Measurements from ENCODE around the gene PPP1R9A.

Gene PPP1R9A

DNA sequence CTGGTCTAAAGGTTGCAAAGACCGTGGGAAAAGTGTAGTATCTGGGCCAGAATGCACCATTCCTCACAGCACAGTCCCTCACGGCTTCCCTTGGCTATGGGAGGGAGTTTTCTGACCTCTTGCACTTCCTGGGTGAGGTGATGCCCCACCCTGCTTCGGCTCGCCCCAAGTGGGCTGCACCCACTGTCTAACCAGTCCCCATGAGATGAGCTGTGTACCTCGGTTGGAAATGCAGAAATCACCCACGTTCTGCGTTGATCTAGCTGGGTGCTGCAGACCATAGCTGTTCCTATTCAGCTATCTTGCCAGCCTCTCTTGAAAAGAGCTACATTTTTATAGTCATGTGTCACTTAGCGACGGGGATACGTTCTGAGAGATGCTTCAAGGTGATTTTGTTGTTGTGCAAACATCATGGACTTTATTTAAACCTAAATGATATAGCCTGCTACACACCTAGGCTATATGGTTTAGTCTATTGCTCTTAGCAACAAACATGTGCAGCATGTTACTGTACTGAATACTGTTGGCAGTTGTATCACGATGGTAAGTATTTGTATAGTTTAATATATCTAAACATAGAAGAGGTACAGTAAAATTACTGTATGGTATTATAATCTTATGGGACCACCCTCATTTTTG is 120.0 kb downstream of the PPP1R9A start:
- ATAC-seq: no peak
- TF ChIP-seq ZFP3 (CRISPR knock-in tag; IDR thresholded peaks at IDR 0.05) (no peak), BACH2 (CRISPR knock-in tag; IDR thresholded peaks at IDR 0.05; ENCODE audit: borderline replicate concordance) (no peak), ESRRG (CRISPR knock-in tag; IDR thresholded peaks at IDR 0.05) (no peak), SNAI2 (CRISPR knock-in tag; IDR thresholded peaks at IDR 0.05) (no peak)
- TF ChIP-seq, protein P1, sequence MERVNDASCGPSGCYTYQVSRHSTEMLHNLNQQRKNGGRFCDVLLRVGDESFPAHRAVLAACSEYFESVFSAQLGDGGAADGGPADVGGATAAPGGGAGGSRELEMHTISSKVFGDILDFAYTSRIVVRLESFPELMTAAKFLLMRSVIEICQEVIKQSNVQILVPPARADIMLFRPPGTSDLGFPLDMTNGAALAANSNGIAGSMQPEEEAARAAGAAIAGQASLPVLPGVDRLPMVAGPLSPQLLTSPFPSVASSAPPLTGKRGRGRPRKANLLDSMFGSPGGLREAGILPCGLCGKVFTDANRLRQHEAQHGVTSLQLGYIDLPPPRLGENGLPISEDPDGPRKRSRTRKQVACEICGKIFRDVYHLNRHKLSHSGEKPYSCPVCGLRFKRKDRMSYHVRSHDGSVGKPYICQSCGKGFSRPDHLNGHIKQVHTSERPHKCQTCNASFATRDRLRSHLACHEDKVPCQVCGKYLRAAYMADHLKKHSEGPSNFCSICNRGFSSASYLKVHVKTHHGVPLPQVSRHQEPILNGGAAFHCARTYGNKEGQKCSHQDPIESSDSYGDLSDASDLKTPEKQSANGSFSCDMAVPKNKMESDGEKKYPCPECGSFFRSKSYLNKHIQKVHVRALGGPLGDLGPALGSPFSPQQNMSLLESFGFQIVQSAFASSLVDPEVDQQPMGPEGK (CRISPR knock-in tag; IDR thresholded peaks at IDR 0.05; ENCODE audit: borderline replicate concordance): no peak

DNA sequence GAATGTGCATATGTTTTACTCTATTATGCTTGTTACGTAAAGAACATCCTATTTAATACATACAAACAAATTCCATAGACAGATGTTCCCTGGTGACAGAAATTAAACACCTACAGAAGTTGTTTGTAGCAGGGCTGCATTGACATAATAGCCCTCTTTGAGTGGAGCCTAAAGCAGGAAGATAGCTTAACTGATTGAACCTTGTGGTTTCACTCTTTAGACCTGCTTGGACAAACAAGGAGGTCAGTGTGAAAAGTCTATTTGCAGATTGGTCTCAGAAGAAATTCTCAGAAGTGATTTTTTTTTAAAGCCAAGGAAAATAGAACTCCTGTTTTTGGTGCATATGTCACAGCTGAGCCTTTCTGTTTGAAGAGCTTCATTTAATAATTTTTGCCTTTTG is 121.3 kb downstream of the PPP1R9A start:
- TF ChIP-seq TCF4 (CRISPR knock-in tag; IDR thresholded peaks at IDR 0.05; ENCODE audit: borderline replicate concordance): no peak
- no peak for ATAC-seq

DNA sequence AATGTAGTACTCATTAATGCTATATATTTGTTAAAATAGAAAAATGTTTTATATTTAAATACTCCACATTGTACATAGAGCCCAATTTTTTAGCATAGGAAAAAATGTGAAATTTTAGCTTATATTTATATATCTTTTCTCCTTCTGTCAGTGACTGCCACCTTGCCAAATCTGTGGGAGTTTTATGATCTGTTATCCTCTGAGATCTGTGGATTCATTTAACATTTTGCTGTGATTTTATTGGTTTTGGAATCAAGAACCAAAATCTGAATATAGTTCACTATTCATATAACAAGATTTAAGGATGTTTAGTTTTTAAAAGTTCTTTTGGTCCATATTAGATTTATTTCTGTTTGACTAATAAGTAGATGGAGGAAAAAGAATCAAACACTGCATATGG is 127.9 kb downstream of the PPP1R9A start:
- TF ChIP-seq ESRRG (CRISPR knock-in tag; IDR thresholded peaks at IDR 0.05) (no peak), ZFP30 (CRISPR knock-in tag; IDR thresholded peaks at IDR 0.05) (no peak), ZNF8 (CRISPR knock-in tag; IDR thresholded peaks at IDR 0.05) (no peak)
- no peak for ATAC-seq

DNA sequence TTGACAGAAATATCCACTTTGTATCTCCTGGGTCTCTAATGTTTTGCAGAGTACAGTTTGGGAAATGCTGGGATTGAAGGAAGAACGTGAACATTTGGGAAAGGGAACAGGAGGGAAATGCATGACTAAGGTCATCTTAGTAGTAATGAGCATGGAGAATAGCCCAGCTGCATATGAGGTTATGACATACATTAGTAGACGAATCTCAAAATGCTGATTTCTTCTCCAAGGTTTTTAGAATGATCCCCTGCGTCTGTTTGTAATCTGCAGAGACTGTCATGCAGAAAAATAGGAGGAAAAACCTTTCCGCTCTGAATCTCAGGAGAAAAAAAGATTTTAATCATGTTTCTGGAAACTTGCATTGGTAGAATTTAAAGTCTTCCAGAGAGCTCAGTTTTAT is 133.6 kb downstream of the PPP1R9A start:
- TF ChIP-seq PPARA (CRISPR knock-in tag; IDR thresholded peaks at IDR 0.05; ENCODE audit: borderline replicate concordance): no peak
- no peak for ATAC-seq

DNA sequence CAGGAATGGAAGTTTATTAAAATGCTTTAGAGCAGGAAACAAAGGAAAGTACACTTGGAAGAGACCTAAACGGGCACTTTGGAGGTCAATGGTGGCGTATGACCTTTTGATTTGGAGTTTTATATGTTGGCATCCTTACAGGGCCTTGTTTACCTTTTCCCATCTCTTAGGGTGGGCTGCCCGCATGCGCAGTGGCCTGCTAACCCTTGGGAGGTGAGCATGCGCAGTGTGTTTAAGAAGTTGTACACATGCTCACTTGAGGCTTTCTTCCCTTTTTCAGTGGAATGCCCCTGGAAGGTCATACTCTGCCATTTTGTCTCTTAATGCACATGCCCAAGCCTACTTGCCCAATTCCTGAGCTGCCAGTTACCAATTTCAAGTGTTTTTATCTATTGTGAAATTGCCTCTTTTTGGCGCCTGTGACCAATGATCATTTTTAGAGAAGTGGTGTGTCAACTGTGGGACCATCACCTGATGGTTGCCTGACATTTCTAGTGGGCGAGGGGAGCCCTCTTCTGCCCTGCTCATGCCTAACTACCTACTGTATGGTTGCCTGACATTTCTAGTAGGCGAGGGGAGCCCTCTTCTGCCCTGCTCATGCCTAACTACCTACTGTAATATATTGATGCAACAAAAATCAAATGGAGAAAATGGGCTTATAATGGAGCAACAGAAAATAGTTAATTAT is 138.0 kb downstream of the PPP1R9A start:
- ATAC-seq: peak; percentile 81
- TF ChIP-seq, protein P2, sequence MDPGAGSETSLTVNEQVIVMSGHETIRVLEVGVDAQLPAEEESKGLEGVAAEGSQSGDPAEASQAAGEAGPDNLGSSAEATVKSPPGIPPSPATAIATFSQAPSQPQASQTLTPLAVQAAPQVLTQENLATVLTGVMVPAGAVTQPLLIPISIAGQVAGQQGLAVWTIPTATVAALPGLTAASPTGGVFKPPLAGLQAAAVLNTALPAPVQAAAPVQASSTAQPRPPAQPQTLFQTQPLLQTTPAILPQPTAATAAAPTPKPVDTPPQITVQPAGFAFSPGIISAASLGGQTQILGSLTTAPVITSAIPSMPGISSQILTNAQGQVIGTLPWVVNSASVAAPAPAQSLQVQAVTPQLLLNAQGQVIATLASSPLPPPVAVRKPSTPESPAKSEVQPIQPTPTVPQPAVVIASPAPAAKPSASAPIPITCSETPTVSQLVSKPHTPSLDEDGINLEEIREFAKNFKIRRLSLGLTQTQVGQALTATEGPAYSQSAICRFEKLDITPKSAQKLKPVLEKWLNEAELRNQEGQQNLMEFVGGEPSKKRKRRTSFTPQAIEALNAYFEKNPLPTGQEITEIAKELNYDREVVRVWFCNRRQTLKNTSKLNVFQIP (CRISPR knock-in tag; IDR thresholded peaks at IDR 0.05; ENCODE audit: borderline replicate concordance, low read depth): no peak
- TF ChIP-seq, protein P3, sequence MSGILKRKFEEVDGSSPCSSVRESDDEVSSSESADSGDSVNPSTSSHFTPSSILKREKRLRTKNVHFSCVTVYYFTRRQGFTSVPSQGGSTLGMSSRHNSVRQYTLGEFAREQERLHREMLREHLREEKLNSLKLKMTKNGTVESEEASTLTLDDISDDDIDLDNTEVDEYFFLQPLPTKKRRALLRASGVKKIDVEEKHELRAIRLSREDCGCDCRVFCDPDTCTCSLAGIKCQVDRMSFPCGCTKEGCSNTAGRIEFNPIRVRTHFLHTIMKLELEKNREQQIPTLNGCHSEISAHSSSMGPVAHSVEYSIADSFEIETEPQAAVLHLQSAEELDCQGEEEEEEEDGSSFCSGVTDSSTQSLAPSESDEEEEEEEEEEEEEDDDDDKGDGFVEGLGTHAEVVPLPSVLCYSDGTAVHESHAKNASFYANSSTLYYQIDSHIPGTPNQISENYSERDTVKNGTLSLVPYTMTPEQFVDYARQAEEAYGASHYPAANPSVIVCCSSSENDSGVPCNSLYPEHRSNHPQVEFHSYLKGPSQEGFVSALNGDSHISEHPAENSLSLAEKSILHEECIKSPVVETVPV (CRISPR knock-in tag; IDR thresholded peaks at IDR 0.05): no peak
- no peak for TF ChIP-seq ZNF8 (CRISPR knock-in tag; IDR thresholded peaks at IDR 0.05)
- no peak for TF ChIP-seq ISL1 (CRISPR knock-in tag; IDR thresholded peaks at IDR 0.05)
- no peak for TF ChIP-seq RARB (CRISPR knock-in tag; IDR thresholded peaks at IDR 0.05)
- no peak for TF ChIP-seq ZFP30 (CRISPR knock-in tag; IDR thresholded peaks at IDR 0.05)
- TF ChIP-seq ZNF565 (CRISPR knock-in tag; conservative IDR thresholded peaks at IDR 0.05; ENCODE audit: low read depth): no peak
- TF ChIP-seq, protein P4, sequence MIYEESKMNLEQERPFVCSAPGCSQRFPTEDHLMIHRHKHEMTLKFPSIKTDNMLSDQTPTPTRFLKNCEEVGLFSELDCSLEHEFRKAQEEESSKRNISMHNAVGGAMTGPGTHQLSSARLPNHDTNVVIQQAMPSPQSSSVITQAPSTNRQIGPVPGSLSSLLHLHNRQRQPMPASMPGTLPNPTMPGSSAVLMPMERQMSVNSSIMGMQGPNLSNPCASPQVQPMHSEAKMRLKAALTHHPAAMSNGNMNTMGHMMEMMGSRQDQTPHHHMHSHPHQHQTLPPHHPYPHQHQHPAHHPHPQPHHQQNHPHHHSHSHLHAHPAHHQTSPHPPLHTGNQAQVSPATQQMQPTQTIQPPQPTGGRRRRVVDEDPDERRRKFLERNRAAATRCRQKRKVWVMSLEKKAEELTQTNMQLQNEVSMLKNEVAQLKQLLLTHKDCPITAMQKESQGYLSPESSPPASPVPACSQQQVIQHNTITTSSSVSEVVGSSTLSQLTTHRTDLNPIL (CRISPR knock-in tag; IDR thresholded peaks at IDR 0.05; ENCODE audit: low read depth): no peak
- TF ChIP-seq GLIS3 (CRISPR knock-in tag; IDR thresholded peaks at IDR 0.05): no peak
- no peak for TF ChIP-seq BACH2 (CRISPR knock-in tag; IDR thresholded peaks at IDR 0.05; ENCODE audit: borderline replicate concordance)
- no peak for TF ChIP-seq TCF4 (CRISPR knock-in tag; IDR thresholded peaks at IDR 0.05; ENCODE audit: borderline replicate concordance)
- no peak for TF ChIP-seq ZNF70 (CRISPR knock-in tag; IDR thresholded peaks at IDR 0.05)
- TF ChIP-seq OSR1 (CRISPR knock-in tag; IDR thresholded peaks at IDR 0.05): no peak
- no peak for TF ChIP-seq ZC3H10 (CRISPR knock-in tag; IDR thresholded peaks at IDR 0.05)
- no peak for TF ChIP-seq ARNTL (CRISPR knock-in tag; IDR thresholded peaks at IDR 0.05; ENCODE audit: borderline replicate concordance, low read depth)
- TF ChIP-seq ZFP3 (CRISPR knock-in tag; IDR thresholded peaks at IDR 0.05): no peak
- TF ChIP-seq, protein P1 (CRISPR knock-in tag; IDR thresholded peaks at IDR 0.05; ENCODE audit: borderline replicate concordance): no peak
- TF ChIP-seq ESRRG (CRISPR knock-in tag; IDR thresholded peaks at IDR 0.05): no peak
- no peak for TF ChIP-seq TOX (CRISPR knock-in tag; IDR thresholded peaks at IDR 0.05; ENCODE audit: borderline replicate concordance)

Data from SK-N-SH treated with all-trans-retinoic acid at 6 μM for 48 hours (cell line).